Thyroid gland (tissue), 4 donors: ENCODE measurements around the gene PARD3B. TPM values are rescaled to one million over a fixed set of nuclear protein-coding genes. Genes with fewer than 3 reads are reported as not detected.

Experiments used
- DNase-seq, 2 donors: peaks; one replicate each; pipeline ENCODE4 v3.0.0-alpha.2; 2019
- H3K27ac ChIP-seq, 3 donors: fragments of 200-600 bp; sonication (generic); 1 replicate in 2 of 3; 2 replicates in 1 of 3; pipeline ENCODE4 v1.5.1; 2016 to 2019; ENCODE audit warnings: mild to moderate bottlenecking in 1 of 3, moderate library complexity in 1 of 3
- H3K27me3 ChIP-seq: fragments of 200-600 bp; sonication (generic); one replicate; pipeline ENCODE4 v1.5.1; 2019
- H3K36me3 ChIP-seq, 2 donors: fragments of 200-600 bp; sonication (generic); one replicate each; pipeline ENCODE4 v1.5.1; 2016 to 2019
- H3K4me1 ChIP-seq, 2 donors: fragments of 200-600 bp; sonication (generic); one replicate each; pipeline ENCODE4 v1.5.1; 2017 to 2019
- H3K4me3 ChIP-seq, 3 donors: fragments of 200-600 bp; sonication (generic); replicated peaks in 1 of 3; 1 replicate in 2 of 3; 2 replicates in 1 of 3; pipeline ENCODE4 v1.5.1; 2016; ENCODE audit warnings: mild to moderate bottlenecking in 1 of 3
- H3K9me3 ChIP-seq: fragments of 200-600 bp; sonication (generic); one replicate; pipeline ENCODE4 v1.5.1; 2017
- CTCF ChIP-seq, 6 experiments: fragments of 200-600 bp in 3 of 6; fragments of 450-650 bp in 3 of 6; sonication (generic) in 3 of 6; IDR thresholded peaks; one replicate each; pipeline ENCODE4 v1.5.1; 2016 to 2019; ENCODE audit warnings: antibody characterized with exemption in 6 of 6, mild to moderate bottlenecking in 2 of 6, inconsistent platforms in 1 of 6, moderate library complexity in 1 of 6
- POLR2A ChIP-seq, 2 donors: fragments of 450-650 bp; IDR thresholded peaks; one replicate each; pipeline ENCODE4 v1.6.1; 2017; ENCODE audit warnings: antibody characterized with exemption in 2 of 2, mild to moderate bottlenecking in 2 of 2, moderate library complexity in 1 of 2
- WGBS, 2 donors: methylation state at CpG; one replicate each; pipeline ENCODE4 v1.1.5; 2017; 5-methylcytosine and 5-hydroxymethylcytosine counted together
- intact Hi-C: fragments of 100-400 bp; cut with DNase I; formaldehyde crosslinking; loops from one replicate; pipeline ENCODE4 v1.15.1; 2023
- total RNA-seq, 4 donors: library from RNA; depleted of rRNA; stranded (reverse); fragments of >200 nt; gene quantifications; one replicate each; pipeline ENCODE4 v1.2.3, GENCODE V29; 2016

PARD3B gene
- total RNA-seq, 4 donors from 2014 or later = 27.0 to 43.4 (median 34.6) TPM

DNA sequence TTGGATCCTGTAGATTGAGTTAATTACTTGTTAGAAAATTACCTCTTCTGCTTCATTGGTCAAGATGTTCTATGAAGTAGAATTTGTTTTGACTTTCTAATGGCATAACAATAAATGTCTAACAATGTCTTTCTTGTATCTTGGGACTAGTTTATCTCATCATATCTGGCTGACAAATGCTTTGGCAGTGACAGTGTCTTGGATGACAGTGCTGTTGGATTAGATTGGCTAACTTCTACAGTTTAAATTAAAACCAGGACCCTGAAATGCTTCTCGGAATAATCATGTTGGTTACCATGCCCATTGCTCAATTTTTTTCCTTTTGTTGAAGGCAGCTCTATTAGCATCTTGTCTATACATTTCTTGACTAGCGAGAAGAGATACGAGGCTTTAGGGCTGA lies 176.9 kb downstream of the PARD3B start:
- DNase-seq = no peak
- Histone ChIP-seq H3K9me3 (no peaks in the 10 kb centered on the region), H3K4me1 (no peaks in the 10 kb centered on the region), H3K36me3 (no peaks in the 10 kb centered on the region), H3K27ac (no peak overlapping the region), H3K27me3 (no peaks in the 10 kb centered on the region), H3K4me3 (no peak overlapping the region)
- 89 to 91% methylated on average over 3 of the region's 3 CpGs for WGBS, 2 donors
- no peak for TF ChIP-seq CTCF (IDR thresholded peaks at IDR 0.05)
- no peak for TF ChIP-seq POLR2A (IDR thresholded peaks at IDR 0.05)
- intact Hi-C loops = no loop called here

DNA sequence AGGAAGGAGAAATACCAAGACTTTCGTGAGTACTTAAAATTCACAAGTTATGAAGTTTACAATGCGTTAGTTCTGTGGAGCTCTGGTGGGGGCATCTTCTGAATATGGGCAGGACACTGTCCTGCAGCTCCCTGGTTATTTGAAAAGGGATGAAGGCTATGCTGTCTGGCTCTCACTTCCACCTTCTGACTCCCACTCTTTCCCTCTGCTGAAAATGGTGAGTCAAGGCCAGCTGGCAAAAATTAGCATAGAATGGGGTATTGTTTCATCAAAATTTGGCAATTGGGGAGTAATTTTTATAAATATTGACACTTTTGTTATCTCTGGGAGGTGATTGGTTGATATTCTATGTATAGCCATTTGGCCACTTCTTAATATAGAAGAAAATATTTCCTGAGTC lies 177.4 kb downstream of the PARD3B start:
- Histone ChIP-seq H3K27ac (no peak overlapping the region), H3K9me3 (no peaks in the 10 kb centered on the region), H3K27me3 (no peaks in the 10 kb centered on the region), H3K4me3 (no peak overlapping the region), H3K4me1 (no peaks in the 10 kb centered on the region), H3K36me3 (no peaks in the 10 kb centered on the region)
- no peak for DNase-seq
- 87 to 95% methylated on average over 2 of the region's 2 CpGs for WGBS, 2 donors
- intact Hi-C loops = no loop called here
- TF ChIP-seq CTCF (IDR thresholded peaks at IDR 0.05) (no peak), POLR2A (IDR thresholded peaks at IDR 0.05) (no peak)

GRCh38 chr2:204725693-204726360 lies 180.6 kb downstream of the PARD3B start:
- H3K4me1 ChIP-seq = no peaks in the 10 kb centered on the region
- DNase-seq = no peak
- H3K27me3 ChIP-seq = no peaks in the 10 kb centered on the region
- no peak for TF ChIP-seq CTCF (IDR thresholded peaks at IDR 0.05)
- no peak for TF ChIP-seq POLR2A (IDR thresholded peaks at IDR 0.05)
- H3K4me3 ChIP-seq = no peak overlapping the region
- WGBS, 2 donors = 98% methylated on average over 3 of the region's 3 CpGs
- intact Hi-C loops = no loop called here
- no peaks in the 10 kb centered on the region for H3K36me3 ChIP-seq
- H3K27ac ChIP-seq = no peak overlapping the region
- H3K9me3 ChIP-seq = no peaks in the 10 kb centered on the region

DNA sequence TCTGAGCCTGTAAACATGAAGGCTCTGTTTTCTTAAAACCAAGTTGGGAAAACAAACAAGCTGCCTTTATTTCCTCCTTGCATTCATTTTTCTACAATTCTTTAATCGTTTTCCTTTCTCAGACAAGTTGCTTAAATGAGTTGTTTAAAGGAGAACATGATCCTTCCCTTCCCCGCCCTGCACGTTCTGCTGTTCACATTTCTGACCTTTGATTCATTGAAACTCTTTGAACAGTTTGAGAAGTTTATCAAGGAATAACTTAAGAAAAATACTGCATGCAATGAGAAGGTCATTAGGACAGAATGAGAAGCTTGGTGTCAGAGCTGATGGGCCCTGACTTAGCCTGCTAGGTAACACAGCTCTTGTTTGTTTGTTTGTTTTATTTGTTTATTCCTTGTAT lies 181.6 kb downstream of the PARD3B start:
- WGBS, 2 donors = 65 to 89% methylated on average over 3 of the region's 3 CpGs
- TF ChIP-seq POLR2A (IDR thresholded peaks at IDR 0.05) (no peak), CTCF (IDR thresholded peaks at IDR 0.05) (no peak)
- no peaks in the 10 kb centered on the region for H3K36me3 ChIP-seq
- DNase-seq = no peak
- H3K27ac ChIP-seq = no peak overlapping the region
- H3K4me3 ChIP-seq = no peak overlapping the region
- intact Hi-C loops = no loop called here
- H3K27me3 ChIP-seq = no peaks in the 10 kb centered on the region
- no peaks in the 10 kb centered on the region for H3K9me3 ChIP-seq
- H3K4me1 ChIP-seq = no peaks in the 10 kb centered on the region

DNA sequence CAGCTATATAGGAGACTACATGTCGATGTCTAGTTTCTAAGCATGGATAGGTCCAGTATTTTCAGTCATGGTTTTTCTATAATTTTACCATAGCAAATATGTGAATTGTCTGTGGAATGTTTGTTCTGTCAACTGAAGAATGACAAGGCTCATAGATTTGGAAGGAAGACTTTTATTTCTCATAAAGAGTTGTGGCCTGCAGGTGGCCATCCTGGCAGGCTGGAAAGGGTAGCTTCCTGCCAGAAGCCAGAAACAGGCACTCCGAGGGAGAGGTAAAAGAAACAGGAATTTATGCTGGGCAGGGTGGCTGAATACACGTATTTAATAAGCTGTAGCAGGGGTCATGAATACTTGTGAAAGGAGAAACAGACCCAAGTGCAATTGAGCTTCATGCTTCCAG lies 182.1 kb downstream of the PARD3B start:
- H3K27me3 ChIP-seq = no peaks in the 10 kb centered on the region
- intact Hi-C loops = no loop called here
- 87 to 90% methylated on average over 3 of the region's 3 CpGs for WGBS, 2 donors
- no peaks in the 10 kb centered on the region for H3K9me3 ChIP-seq
- no peaks in the 10 kb centered on the region for H3K4me1 ChIP-seq
- TF ChIP-seq POLR2A (IDR thresholded peaks at IDR 0.05) (no peak), CTCF (IDR thresholded peaks at IDR 0.05) (no peak)
- no peak for DNase-seq
- H3K36me3 ChIP-seq = no peaks in the 10 kb centered on the region
- H3K27ac ChIP-seq = no peak overlapping the region
- no peak overlapping the region for H3K4me3 ChIP-seq
